Measurements from ENCODE around the gene TCF7L2.
"Not testable (repeated sequence)": the region's sequence is repeated elsewhere in the genome, so short reads cannot be mapped to it uniquely, and the experiment has no call there.

Gene TCF7L2

GRCh38 chr10:113061557-113061956 lies 111.5 kb downstream of the TCF7L2 start (continued):
- TF ChIP-seq PATZ1 (CRISPR knock-in tag; IDR thresholded peaks at IDR 0.05; ENCODE audit: borderline replicate concordance) (no peak), TOX (CRISPR knock-in tag; IDR thresholded peaks at IDR 0.05; ENCODE audit: borderline replicate concordance) (no peak), CSDC2 (CRISPR knock-in tag; IDR thresholded peaks at IDR 0.05) (no peak), ZNF70 (CRISPR knock-in tag; IDR thresholded peaks at IDR 0.05) (no peak)

DNA sequence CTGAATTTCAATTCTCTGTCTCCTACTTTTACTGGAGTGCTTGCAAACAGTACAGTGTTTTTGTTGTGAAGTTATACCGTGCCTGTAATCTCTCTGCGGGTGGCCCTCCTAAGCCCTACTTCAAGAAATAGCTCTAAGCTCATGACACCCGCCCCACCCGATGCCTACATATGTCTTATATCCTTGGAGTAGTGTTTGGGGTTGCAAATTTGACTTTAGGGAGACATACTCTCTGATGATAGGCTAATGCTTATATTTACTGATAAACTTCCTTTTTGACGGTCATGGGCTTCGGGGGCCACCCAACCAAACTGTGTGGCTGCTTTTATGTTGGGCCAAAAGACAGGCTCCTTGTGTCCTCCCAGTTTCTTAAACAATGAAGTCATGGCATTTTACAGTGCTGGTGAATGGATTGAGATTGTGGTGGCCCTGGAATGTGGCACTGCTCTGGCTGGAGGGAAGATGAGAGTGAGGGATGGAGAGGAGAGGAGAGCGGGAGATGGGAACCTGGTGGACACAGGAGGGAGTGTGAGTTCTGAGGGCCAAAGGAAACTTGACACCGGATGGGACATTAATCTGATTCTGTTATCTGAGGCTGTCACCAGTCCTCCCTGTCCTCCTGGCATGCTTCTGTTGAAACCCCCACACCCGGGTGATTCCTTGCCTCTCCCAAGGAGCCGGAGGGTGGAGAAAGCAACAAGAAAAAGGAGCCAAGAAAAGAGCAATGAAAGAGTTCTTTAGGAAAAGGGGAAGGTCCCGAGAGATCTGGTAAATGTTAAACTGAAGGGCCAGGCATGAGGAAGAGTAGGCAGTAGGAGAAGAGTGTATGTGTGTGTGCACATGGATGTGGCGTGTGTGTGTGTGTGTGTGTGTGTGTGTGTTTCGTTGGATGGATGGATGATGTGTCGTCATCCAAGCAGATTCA lies 113.3 kb downstream of the TCF7L2 start:
- peak; percentile 32 for ATAC-seq

DNA sequence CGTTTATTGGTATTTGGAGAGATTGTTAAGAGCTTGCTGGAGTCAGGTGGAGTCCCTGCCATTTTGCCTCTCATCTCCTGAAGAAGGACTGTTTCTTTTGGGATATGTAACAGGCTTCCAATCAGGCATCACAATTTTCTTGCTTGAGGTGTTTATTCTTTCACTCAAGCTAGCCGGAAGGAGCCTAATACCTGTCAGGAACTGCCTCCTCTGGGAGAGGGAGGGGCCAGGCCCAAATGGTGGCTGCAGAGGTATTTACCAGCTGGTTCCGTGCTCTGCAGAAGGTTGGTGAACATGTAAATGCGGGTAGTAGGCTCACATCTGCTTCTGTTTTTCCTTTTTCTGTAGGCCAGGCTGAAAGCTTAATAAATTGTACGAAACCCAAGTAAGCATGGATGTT lies 114.0 kb downstream of the TCF7L2 start:
- TF ChIP-seq ESRRG (CRISPR knock-in tag; IDR thresholded peaks at IDR 0.05), result no peak
- TF ChIP-seq CSRNP3 (CRISPR knock-in tag; IDR thresholded peaks at IDR 0.05), result no peak
- TF ChIP-seq RARB (CRISPR knock-in tag; IDR thresholded peaks at IDR 0.05), result no peak
- no peak for TF ChIP-seq ISL1 (CRISPR knock-in tag; IDR thresholded peaks at IDR 0.05)
- TF ChIP-seq TCF4 (CRISPR knock-in tag; IDR thresholded peaks at IDR 0.05; ENCODE audit: borderline replicate concordance), result no peak
- TF ChIP-seq SNAI2 (CRISPR knock-in tag; IDR thresholded peaks at IDR 0.05), result no peak
- no peak for TF ChIP-seq PPARA (CRISPR knock-in tag; IDR thresholded peaks at IDR 0.05; ENCODE audit: borderline replicate concordance)
- TF ChIP-seq BACH2 (CRISPR knock-in tag; IDR thresholded peaks at IDR 0.05; ENCODE audit: borderline replicate concordance), result no peak
- no peak for TF ChIP-seq ZNF8 (CRISPR knock-in tag; IDR thresholded peaks at IDR 0.05)
- TF ChIP-seq PATZ1 (CRISPR knock-in tag; IDR thresholded peaks at IDR 0.05; ENCODE audit: borderline replicate concordance), result no peak
- TF ChIP-seq OSR1 (CRISPR knock-in tag; IDR thresholded peaks at IDR 0.05), result no peak
- no peak for TF ChIP-seq GLIS3 (CRISPR knock-in tag; IDR thresholded peaks at IDR 0.05)
- TF ChIP-seq ZC3H10 (CRISPR knock-in tag; IDR thresholded peaks at IDR 0.05), result no peak
- no peak for TF ChIP-seq TOX (CRISPR knock-in tag; IDR thresholded peaks at IDR 0.05; ENCODE audit: borderline replicate concordance)
- TF ChIP-seq, protein P1, sequence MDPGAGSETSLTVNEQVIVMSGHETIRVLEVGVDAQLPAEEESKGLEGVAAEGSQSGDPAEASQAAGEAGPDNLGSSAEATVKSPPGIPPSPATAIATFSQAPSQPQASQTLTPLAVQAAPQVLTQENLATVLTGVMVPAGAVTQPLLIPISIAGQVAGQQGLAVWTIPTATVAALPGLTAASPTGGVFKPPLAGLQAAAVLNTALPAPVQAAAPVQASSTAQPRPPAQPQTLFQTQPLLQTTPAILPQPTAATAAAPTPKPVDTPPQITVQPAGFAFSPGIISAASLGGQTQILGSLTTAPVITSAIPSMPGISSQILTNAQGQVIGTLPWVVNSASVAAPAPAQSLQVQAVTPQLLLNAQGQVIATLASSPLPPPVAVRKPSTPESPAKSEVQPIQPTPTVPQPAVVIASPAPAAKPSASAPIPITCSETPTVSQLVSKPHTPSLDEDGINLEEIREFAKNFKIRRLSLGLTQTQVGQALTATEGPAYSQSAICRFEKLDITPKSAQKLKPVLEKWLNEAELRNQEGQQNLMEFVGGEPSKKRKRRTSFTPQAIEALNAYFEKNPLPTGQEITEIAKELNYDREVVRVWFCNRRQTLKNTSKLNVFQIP (CRISPR knock-in tag; IDR thresholded peaks at IDR 0.05; ENCODE audit: borderline replicate concordance, low read depth), result no peak
- no peak for TF ChIP-seq ZNF565 (CRISPR knock-in tag; conservative IDR thresholded peaks at IDR 0.05; ENCODE audit: low read depth)
- TF ChIP-seq, protein P2, sequence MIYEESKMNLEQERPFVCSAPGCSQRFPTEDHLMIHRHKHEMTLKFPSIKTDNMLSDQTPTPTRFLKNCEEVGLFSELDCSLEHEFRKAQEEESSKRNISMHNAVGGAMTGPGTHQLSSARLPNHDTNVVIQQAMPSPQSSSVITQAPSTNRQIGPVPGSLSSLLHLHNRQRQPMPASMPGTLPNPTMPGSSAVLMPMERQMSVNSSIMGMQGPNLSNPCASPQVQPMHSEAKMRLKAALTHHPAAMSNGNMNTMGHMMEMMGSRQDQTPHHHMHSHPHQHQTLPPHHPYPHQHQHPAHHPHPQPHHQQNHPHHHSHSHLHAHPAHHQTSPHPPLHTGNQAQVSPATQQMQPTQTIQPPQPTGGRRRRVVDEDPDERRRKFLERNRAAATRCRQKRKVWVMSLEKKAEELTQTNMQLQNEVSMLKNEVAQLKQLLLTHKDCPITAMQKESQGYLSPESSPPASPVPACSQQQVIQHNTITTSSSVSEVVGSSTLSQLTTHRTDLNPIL (CRISPR knock-in tag; IDR thresholded peaks at IDR 0.05; ENCODE audit: low read depth), result no peak
- TF ChIP-seq ZNF70 (CRISPR knock-in tag; IDR thresholded peaks at IDR 0.05), result no peak
- no peak for ATAC-seq

More for the DNA sequence above, 113.3 kb downstream of the TCF7L2 start:
- TF ChIP-seq TSHZ2 (CRISPR knock-in tag; IDR thresholded peaks at IDR 0.05), result no peak
- no peak for TF ChIP-seq CSDC2 (CRISPR knock-in tag; IDR thresholded peaks at IDR 0.05)
- no peak for TF ChIP-seq BACH2 (CRISPR knock-in tag; IDR thresholded peaks at IDR 0.05; ENCODE audit: borderline replicate concordance)
- no peak for TF ChIP-seq OSR1 (CRISPR knock-in tag; IDR thresholded peaks at IDR 0.05)
- TF ChIP-seq ISL1 (CRISPR knock-in tag; IDR thresholded peaks at IDR 0.05), result no peak

GRCh38 chr10:113066120-113066519 lies 116.1 kb downstream of the TCF7L2 start:
- not testable (repeated sequence) for ATAC-seq

All from SK-N-SH treated with all-trans-retinoic acid at 6 μM for 48 hours (cell line).